IMR-90 (cell line): Measurements from ENCODE around the gene MOB1A. TPM values are rescaled to one million over a fixed set of nuclear protein-coding genes. Genes with fewer than 3 reads are reported as not detected.

Experiments used
- ATAC-seq: fragments of 200-7000 bp; cut with Tn5 transposase; 2 replicates; pipeline ENCODE4 v1.9.1; 2020; ENCODE audit warnings: low read depth, mild to moderate bottlenecking, moderate library complexity
- BruUV-seq: library from RNA; stranded (reverse); fragments of 400-500 nt; replicated peaks from 2 replicates; lab custom pipeline; 2021; lab: Mats Ljungman, UMichigan
- CTCF ChIA-PET: fragments of 300-600 bp; formaldehyde crosslinking; extraction: SDS; loops from one replicate; lab custom pipeline; 2021; ENCODE audit warnings: antibody characterized with exemption; lab: Yijun Ruan, JAX
- POLR2A ChIA-PET: fragments of 300-600 bp; sonication (Branson Sonifier 250); formaldehyde crosslinking; loops from one replicate; lab custom pipeline; 2022; ENCODE audit warnings: antibody characterized with exemption; ENCODE audit not compliant: unreplicated experiment; lab: Charles Lee
- DNase-seq: peaks from one replicate; pipeline ENCODE4 v3.0.0; 2013
- H2AFZ ChIP-seq: replicated peaks from 2 replicates; pipeline ENCODE3; 2013; ENCODE audit warnings: low read length, mild to moderate bottlenecking; ENCODE audit not compliant: poor library complexity
- H2AK5ac ChIP-seq: 2 replicates; pipeline ENCODE4 v1.6.1; 2013; ENCODE audit warnings: low read depth, low read length, inconsistent platforms
- H2AK9ac ChIP-seq: replicated peaks from 2 replicates; pipeline ENCODE3; 2013; ENCODE audit warnings: mild to moderate bottlenecking, low read depth, low read length, moderate library complexity; ENCODE audit not compliant: poor library complexity
- H2BK120ac ChIP-seq: 2 replicates; pipeline ENCODE4 v1.6.1; 2013; ENCODE audit warnings: low read depth, low read length, inconsistent platforms
- H2BK15ac ChIP-seq: 3 replicates; pipeline ENCODE4 v1.6.1; 2013; ENCODE audit warnings: low read depth, low read length, inconsistent platforms
- H2BK20ac ChIP-seq: 2 replicates; pipeline ENCODE4 v1.6.1; 2013; ENCODE audit warnings: low read depth, mild to moderate bottlenecking, inconsistent platforms, low read length, moderate library complexity
- H2BK5ac ChIP-seq: 2 replicates; pipeline ENCODE4 v1.6.1; 2013; ENCODE audit warnings: mild to moderate bottlenecking, low read depth, low read length, inconsistent platforms; ENCODE audit not compliant: poor library complexity, severe bottlenecking
- H3K14ac ChIP-seq: replicated peaks from 2 replicates; pipeline ENCODE4 v1.6.1; 2013; ENCODE audit warnings: low read depth, low read length, inconsistent platforms
- H3K18ac ChIP-seq: 2 replicates; pipeline ENCODE4 v1.6.1; 2013; ENCODE audit warnings: low read depth, low read length, control low read depth
- H3K23ac ChIP-seq: 2 replicates; pipeline ENCODE4 v1.6.1; 2013; ENCODE audit warnings: low read depth, low read length, inconsistent platforms
- H3K27ac ChIP-seq: 2 replicates; pipeline ENCODE4 v1.5.1; 2013; ENCODE audit warnings: mild to moderate bottlenecking, control low read depth, low read length; ENCODE audit not compliant: insufficient read depth
- H3K27me3 ChIP-seq: 2 replicates; pipeline ENCODE4 v1.6.1; 2013; ENCODE audit warnings: low read length; ENCODE audit not compliant: control insufficient read depth, insufficient read depth
- H3K36me3 ChIP-seq: 2 replicates; pipeline ENCODE4 v1.6.1; 2013; ENCODE audit warnings: low read length, mixed read lengths; ENCODE audit not compliant: control insufficient read depth, insufficient read depth
- H3K4ac ChIP-seq: 2 replicates; pipeline ENCODE4 v1.6.1; 2013; ENCODE audit warnings: low read depth, low read length, inconsistent platforms
- H3K4me1 ChIP-seq: 2 replicates; pipeline ENCODE4 v1.6.1; 2013; ENCODE audit warnings: low read length, mixed read lengths; ENCODE audit not compliant: control insufficient read depth, insufficient read depth
- H3K4me2 ChIP-seq: 2 replicates; pipeline ENCODE4 v1.6.1; 2013; ENCODE audit warnings: low read depth, mild to moderate bottlenecking, control low read depth, low read length, moderate library complexity
- H3K4me3 ChIP-seq: 2 replicates; pipeline ENCODE4 v1.5.1; 2013; ENCODE audit warnings: low read depth, mild to moderate bottlenecking, control low read depth, low read length, moderate library complexity; ENCODE audit not compliant: insufficient read depth
- H3K56ac ChIP-seq: 2 replicates; pipeline ENCODE4 v1.6.1; 2013; ENCODE audit warnings: low read length, inconsistent platforms; ENCODE audit not compliant: insufficient read depth; ENCODE audit errors: extremely low read depth
- H3K79me1 ChIP-seq, 2 experiments: 2 replicates each; pipeline ENCODE4 v1.6.1; 2013; ENCODE audit warnings: low read length in 2 of 2, inconsistent platforms in 1 of 2, low read depth in 1 of 2
- H3K9ac ChIP-seq: 2 replicates; pipeline ENCODE4 v1.6.1; 2013; ENCODE audit warnings: low read depth, low read length, control low read depth
- H3K9me1 ChIP-seq: 2 replicates; pipeline ENCODE4 v1.6.1; 2013; ENCODE audit warnings: low read length, inconsistent platforms; ENCODE audit not compliant: insufficient read depth
- H3K9me3 ChIP-seq: 2 replicates; pipeline ENCODE4 v1.6.1; 2013; ENCODE audit warnings: low read length; ENCODE audit not compliant: control insufficient read depth, insufficient read depth
- H4K20me1 ChIP-seq: 2 replicates; pipeline ENCODE4 v1.6.1; 2013; ENCODE audit warnings: low read length, inconsistent platforms; ENCODE audit not compliant: insufficient read depth
- H4K5ac ChIP-seq: 2 replicates; pipeline ENCODE4 v1.6.1; 2013; ENCODE audit warnings: mild to moderate bottlenecking, low read depth, low read length, control low read depth
- H4K8ac ChIP-seq, 2 experiments: 2 replicates each; pipeline ENCODE4 v1.6.1; 2013; ENCODE audit warnings: low read depth in 2 of 2, low read length in 2 of 2, control low read depth in 1 of 2, inconsistent platforms in 1 of 2
- H4K91ac ChIP-seq: 2 replicates; pipeline ENCODE4 v1.6.1; 2013; ENCODE audit warnings: low read depth, low read length, inconsistent platforms; ENCODE audit not compliant: insufficient read depth
- BHLHE40 ChIP-seq: fragments of 150-350 bp; IDR thresholded peaks from 2 replicates; pipeline ENCODE4 v1.6.1; 2016; ENCODE audit warnings: mild to moderate bottlenecking, low read depth, low read length
- CEBPB ChIP-seq: IDR thresholded peaks from 2 replicates; pipeline ENCODE4 v1.6.1; 2012; ENCODE audit warnings: low read depth, low read length, improper control_type of control experiment
- CHD1 ChIP-seq: IDR thresholded peaks from 2 replicates; pipeline ENCODE4 v1.6.1; 2012; ENCODE audit warnings: low read depth, low read length, improper control_type of control experiment
- ELK1 ChIP-seq: fragments of 150-350 bp; IDR thresholded peaks from 2 replicates; pipeline ENCODE4 v1.6.1; 2016; ENCODE audit warnings: low read depth, mild to moderate bottlenecking, low read length, moderate library complexity, borderline replicate concordance
- FOS ChIP-seq: fragments of 150-350 bp; IDR thresholded peaks from 2 replicates; pipeline ENCODE4 v1.6.1; 2016; ENCODE audit warnings: low read depth, low read length
- MAFK ChIP-seq: IDR thresholded peaks from 2 replicates; pipeline ENCODE4 v1.6.1; 2012; ENCODE audit warnings: low read depth, low read length, improper control_type of control experiment
- MAZ ChIP-seq: IDR thresholded peaks from 2 replicates; pipeline ENCODE4 v1.6.1; 2012; ENCODE audit warnings: low read depth, mild to moderate bottlenecking, low read length, improper control_type of control experiment, moderate library complexity, borderline replicate concordance
- MXI1 ChIP-seq: IDR thresholded peaks from 2 replicates; pipeline ENCODE4 v1.6.1; 2012; ENCODE audit warnings: low read depth, mild to moderate bottlenecking, low read length, moderate library complexity, borderline replicate concordance
- NFE2L2 ChIP-seq: fragments of 150-350 bp; IDR thresholded peaks from 2 replicates; pipeline ENCODE4 v1.6.1; 2016; ENCODE audit warnings: low read depth, mild to moderate bottlenecking, low read length
- POLR2A ChIP-seq: IDR thresholded peaks from 2 replicates; pipeline ENCODE4 v1.6.1; 2012; ENCODE audit warnings: mild to moderate bottlenecking, low read depth, low read length
- RAD21 ChIP-seq: IDR thresholded peaks from 2 replicates; pipeline ENCODE4 v1.6.1; 2012; ENCODE audit warnings: low read length, improper control_type of control experiment
- RCOR1 ChIP-seq: IDR thresholded peaks from 2 replicates; pipeline ENCODE4 v1.6.1; 2012; ENCODE audit warnings: mild to moderate bottlenecking, low read length, improper control_type of control experiment; ENCODE audit not compliant: insufficient replicate concordance
- RFX5 ChIP-seq: IDR thresholded peaks from 2 replicates; pipeline ENCODE4 v1.8.0; 2012; ENCODE audit warnings: low read depth, mild to moderate bottlenecking, low read length, moderate library complexity
- SMC3 ChIP-seq: fragments of 150-350 bp; IDR thresholded peaks from 2 replicates; pipeline ENCODE4 v1.6.1; 2016; ENCODE audit warnings: low read depth, mild to moderate bottlenecking, antibody characterized with exemption, low read length, moderate library complexity
- USF2 ChIP-seq: fragments of 150-350 bp; IDR thresholded peaks from 2 replicates; pipeline ENCODE4 v1.6.1; 2017; ENCODE audit warnings: mild to moderate bottlenecking, antibody characterized with exemption, low read length, low read depth
- WGBS, 2 experiments: methylation state at CpG; one replicate each; pipeline versions ENCODE4 v1.1.5 to v1.1.7; 2013; ENCODE audit warnings: missing lambda C conversion rate in 2 of 2; ENCODE audit not compliant: insufficient read length in 1 of 2; ENCODE audit errors: extremely low coverage in 2 of 2; 5-methylcytosine and 5-hydroxymethylcytosine counted together
- dilution Hi-C: fragments of 300-500 bp; cut with HindIII; formaldehyde crosslinking; loops from one replicate; pipeline ENCODE4 v1.14.3; 2018; ENCODE audit warnings: low sequenced_read_pairs; ENCODE audit not compliant: unreplicated experiment
- in situ Hi-C: fragments of 300-500 bp; cut with MboI; formaldehyde crosslinking; loops from 3 replicates; pipeline ENCODE4 v1.14.3; 2019; ENCODE audit warnings: low sequenced_read_pairs, inconsistent platforms, mixed read lengths
- intact Hi-C: fragments of 100-400 bp; cut with micrococcal nuclease; formaldehyde crosslinking; loops from 2 replicates; pipeline ENCODE4 v1.10.0; 2022
- polyA plus RNA-seq, 3 experiments: library from polyadenylated mRNA; depleted of rRNA; stranded (reverse); fragments of >200 nt; gene quantifications; 2 replicates each; pipeline ENCODE4 v1.2.3, GENCODE V29; 2012; ENCODE audit warnings: low replicate concordance in 1 of 3
- total RNA-seq: library from RNA; depleted of rRNA; stranded (reverse); fragments of >200 nt; gene quantifications from 2 replicates; pipeline ENCODE4 v1.2.3, GENCODE V29; 2012
- TF ChIP-seq, protein P1 (sequence below): conservative IDR thresholded peaks from 2 replicates; pipeline ENCODE4 v1.5.1; 2012; ENCODE audit warnings: mild to moderate bottlenecking, low read depth, low read length, improper control_type of control experiment

MOB1A gene
- total and polyA plus RNA-seq, 2 of the 4 experiments (the other 2 are of a cell fraction), result 21.0 to 60.8 TPM

DNA sequence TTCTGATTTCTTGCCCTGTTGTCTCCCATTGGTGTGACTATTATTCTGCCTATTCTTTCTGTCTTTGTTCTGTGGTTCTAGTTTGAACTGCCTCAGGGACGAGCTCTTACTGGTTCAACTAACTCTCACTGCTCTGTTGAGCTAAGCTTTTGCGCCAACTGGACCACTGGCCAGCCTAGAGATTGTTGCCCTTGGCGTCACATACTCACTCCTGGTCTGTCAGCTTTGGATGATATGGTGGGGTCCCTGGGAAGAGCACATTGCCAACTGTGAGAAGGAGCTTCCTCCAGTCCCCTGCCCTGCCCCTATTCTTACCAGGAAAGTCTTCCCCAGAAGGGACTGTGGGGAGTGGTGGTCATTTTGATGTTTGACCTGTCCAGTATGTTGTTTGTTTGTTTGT, 25.8 kb upstream of the MOB1A start:
- TF ChIP-seq BHLHE40 (no peak), ELK1 (no peak), SMC3 (no peak), CHD1 (no peak), MAZ (no peak), CEBPB (no peak), RFX5 (no peak), MAFK (no peak), USF2 (no peak), POLR2A (no peak), FOS (no peak), MXI1 (no peak), NFE2L2 (no peak), RAD21 (no peak), RCOR1 (no peak)
- TF ChIP-seq, protein P1, sequence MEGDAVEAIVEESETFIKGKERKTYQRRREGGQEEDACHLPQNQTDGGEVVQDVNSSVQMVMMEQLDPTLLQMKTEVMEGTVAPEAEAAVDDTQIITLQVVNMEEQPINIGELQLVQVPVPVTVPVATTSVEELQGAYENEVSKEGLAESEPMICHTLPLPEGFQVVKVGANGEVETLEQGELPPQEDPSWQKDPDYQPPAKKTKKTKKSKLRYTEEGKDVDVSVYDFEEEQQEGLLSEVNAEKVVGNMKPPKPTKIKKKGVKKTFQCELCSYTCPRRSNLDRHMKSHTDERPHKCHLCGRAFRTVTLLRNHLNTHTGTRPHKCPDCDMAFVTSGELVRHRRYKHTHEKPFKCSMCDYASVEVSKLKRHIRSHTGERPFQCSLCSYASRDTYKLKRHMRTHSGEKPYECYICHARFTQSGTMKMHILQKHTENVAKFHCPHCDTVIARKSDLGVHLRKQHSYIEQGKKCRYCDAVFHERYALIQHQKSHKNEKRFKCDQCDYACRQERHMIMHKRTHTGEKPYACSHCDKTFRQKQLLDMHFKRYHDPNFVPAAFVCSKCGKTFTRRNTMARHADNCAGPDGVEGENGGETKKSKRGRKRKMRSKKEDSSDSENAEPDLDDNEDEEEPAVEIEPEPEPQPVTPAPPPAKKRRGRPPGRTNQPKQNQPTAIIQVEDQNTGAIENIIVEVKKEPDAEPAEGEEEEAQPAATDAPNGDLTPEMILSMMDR, result no peak
- peaks cover 19 to 78% of the 10 kb centered on the region in 2 experiments for H3K79me1 ChIP-seq
- H2BK5ac ChIP-seq, result no peak overlapping the region
- ChIA-PET POLR2A (interaction anchor here (0.6 kb wide), 1 partner anchor 40 kb away, joined by 3 read pairs; no protein-coding TSS in a partner anchor), CTCF (no interaction called here)
- intact Hi-C loops, result no loop called here
- H2BK20ac ChIP-seq, result no peak overlapping the region
- H4K5ac ChIP-seq, result no peak overlapping the region
- no peak overlapping the region for H3K4ac ChIP-seq
- no peak overlapping the region; the same call in 2 of the 3 replicates for H2BK15ac ChIP-seq
- no peak overlapping the region for H4K91ac ChIP-seq
- H3K4me2 ChIP-seq, result no peak overlapping the region
- no peak overlapping the region for H3K9ac ChIP-seq
- no peak overlapping the region for H2BK120ac ChIP-seq
- H3K56ac ChIP-seq, result no peak overlapping the region
- H2AK5ac ChIP-seq, result no peak overlapping the region
- peaks cover 34% of the 10 kb centered on the region for H3K9me1 ChIP-seq
- dilution Hi-C loops, result no loop called here
- in situ Hi-C loops, result no loop called here
- no peak overlapping the region for H2AFZ ChIP-seq
- no peak overlapping the region for H2AK9ac ChIP-seq
- no peak overlapping the region for H3K27ac ChIP-seq
- H3K23ac ChIP-seq, result 0 out of 2 replicates have a peak overlapping the region, but pooled peaks have one; percentile 9
- H3K36me3 ChIP-seq, result peaks cover 24% of the 10 kb centered on the region
- no peak overlapping the region for H3K18ac ChIP-seq
- ATAC-seq (no peak), DNase-seq (no peak)
- H3K9me3 ChIP-seq, result no peaks in the 10 kb centered on the region
- H4K20me1 ChIP-seq, result peaks cover 90% of the 10 kb centered on the region
- H3K27me3 ChIP-seq, result no peaks in the 10 kb centered on the region
- H3K14ac ChIP-seq, result peak overlapping the region; percentile 29; the same call in 1 of the 2 replicates
- WGBS, 2 experiments, result no CpG with 5 or more reads among the region's 3 CpGs
- H3K4me1 ChIP-seq, result peaks cover 12% of the 10 kb centered on the region
- peak overlapping the region in 1 of 2 experiments; percentile 24; a peak in 1 of 4 replicates for H4K8ac ChIP-seq
- no peak overlapping the region for H3K4me3 ChIP-seq
- BruUV-seq, result no TSS peak
